ENCODE results near the gene USP4.

The USP4 gene

GRCh38 chr3:49294343-49294742 is 45.5 kb downstream of the USP4 start:
- DNase-seq, result no peak

DNA sequence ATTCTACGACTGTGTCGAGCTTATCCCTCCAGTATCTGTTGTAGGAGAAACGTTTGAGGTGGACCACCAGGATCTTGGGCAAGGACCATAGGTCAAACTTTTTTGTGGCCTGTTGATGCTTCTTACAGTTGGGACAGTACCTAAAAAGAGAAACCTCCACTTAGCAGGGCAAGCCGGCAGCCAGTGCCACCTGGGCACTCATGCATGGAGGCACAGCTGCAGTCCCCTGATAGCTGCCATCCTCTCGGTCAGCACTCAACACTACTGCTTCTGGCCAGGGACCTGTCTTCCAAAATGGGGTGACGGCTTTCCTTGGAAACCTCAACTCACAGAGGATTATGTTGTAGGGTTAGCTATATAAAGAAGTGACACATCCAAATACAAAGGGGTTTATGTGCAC is 55.9 kb downstream of the USP4 start:
- DNase-seq, result no peak

DNA sequence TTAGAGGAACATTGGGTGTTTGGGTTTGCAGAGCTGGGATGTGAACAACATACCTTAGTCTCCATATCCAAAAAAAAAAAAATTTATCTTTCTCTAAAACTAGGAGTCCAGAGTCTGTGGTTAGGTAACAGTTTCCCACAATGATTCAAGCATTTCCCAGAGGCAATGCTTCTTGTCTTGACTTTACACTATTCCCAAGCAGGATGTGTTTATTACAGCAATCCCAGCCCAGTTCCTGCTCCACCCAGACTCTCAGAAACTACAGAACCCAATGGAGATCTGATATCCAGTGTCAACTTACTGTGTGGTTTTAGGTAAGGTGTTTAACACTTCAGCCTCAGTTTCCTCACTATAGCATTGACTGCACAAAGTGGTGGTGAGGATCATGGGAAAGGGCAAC is 60.5 kb downstream of the USP4 start:
- DNase-seq, result no peak

- no peak for DNase-seq
Observed at GRCh38 chr3:49278548-49278947, 61.3 kb downstream of the USP4 start.

GRCh38 chr3:49277383-49277775 is 62.5 kb downstream of the USP4 start:
- no peak for DNase-seq

GRCh38 chr3:49276475-49277382 is 63.1 kb downstream of the USP4 start, which contains the start of gene C3orf62:
TSS of gene C3orf62 (minus strand) at chr3:49277232. CDS start at chr3:49276872, 360 bp downstream.
- peak; percentile 15 for DNase-seq

DNA sequence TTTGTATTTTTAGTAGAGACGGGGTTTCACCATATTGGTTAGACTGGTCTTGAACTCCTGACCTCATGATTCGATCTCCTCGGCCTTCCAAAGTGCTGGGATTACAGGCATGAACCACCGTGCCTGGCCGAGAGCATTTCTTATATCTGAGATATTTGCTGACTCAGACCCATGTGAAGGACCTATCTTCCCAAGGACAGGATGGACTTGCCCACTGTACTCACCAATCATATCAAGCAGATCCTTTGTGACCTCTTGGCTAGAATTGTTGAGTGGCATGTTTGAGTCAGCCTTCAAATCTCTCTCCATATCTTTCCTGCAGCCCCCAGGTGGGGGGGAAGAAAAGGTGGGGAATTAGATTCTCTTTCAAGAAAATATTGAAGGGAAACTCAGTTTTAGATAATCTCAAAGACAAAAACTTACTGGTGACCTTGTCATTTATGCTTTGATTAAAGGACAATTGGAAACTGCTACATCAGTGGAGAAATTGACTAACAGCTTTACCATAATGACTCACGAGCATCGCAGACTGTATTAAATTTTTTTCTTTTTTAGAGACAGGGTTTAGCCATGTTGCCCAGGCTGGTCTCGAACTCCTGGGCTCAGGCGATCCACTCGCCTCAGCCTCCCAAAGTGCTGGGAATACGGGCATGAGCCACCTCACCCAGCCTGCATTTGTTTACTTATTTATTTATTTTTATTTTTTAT is 65.9 kb downstream of the USP4 start:
- DNase-seq, result no peak

DNA sequence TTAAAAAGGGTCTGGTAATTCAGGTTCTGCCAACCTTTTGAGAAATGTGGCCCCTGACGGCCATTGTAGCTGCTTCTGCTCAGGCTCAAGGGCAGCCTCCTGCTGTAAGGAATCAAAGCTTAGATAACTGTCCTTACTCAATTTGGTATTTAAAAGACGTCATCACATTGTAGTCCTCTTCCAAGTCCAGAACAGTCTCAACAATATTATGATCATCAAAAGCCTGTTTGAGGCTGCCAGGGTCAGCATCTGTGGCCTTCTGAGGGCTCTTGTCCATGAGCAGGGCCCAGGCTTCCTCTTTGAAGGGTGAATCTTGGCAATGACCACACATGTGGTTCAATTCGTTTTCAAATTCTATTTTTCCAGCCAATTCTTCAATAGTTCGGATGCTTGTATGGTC is 68.8 kb downstream of the USP4 start:
- DNase-seq, result no peak

GRCh38 chr3:49270156-49270500 is 69.7 kb downstream of the USP4 start:
- no peak for DNase-seq

GRCh38 chr3:49269443-49270155 is 70.3 kb downstream of the USP4 start:
- DNase-seq, result no peak

- no peak for DNase-seq
Observed at GRCh38 chr3:49266410-49267095, 73.3 kb downstream of the USP4 start.

GRCh38 chr3:49265661-49266386 is 74.0 kb downstream of the USP4 start:
- DNase-seq, result no peak

- DNase-seq, result no peak
Observed at GRCh38 chr3:49263159-49263889, 76.5 kb downstream of the USP4 start.

DNA sequence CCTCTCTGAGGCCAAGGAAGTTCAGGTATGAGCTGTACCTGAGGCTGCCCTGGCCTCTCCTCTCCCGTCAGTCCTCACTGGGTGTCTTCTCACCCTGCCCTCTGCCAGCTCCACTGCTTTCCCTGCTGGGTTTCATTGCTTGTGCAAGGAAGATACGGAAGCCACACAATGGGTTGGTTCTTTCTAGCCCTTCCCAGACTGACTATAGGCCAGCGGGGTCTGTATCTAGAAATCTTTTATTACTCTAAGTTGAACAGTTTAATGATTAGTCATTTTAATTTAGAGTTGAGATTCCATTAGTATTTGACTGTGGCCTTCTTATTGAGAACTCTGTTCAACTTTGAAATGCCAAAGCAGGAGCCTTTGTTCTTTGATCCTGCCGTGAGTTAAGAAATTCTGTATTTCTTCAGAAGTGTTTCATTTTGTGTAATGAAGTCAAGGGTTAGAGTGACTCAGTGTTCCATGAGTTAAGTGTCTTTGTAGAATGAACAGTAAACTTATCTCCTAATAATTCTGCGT is 79.0 kb downstream of the USP4 start:
- DNase-seq, result no peak

GRCh38 chr3:49257187-49257586 is 82.7 kb downstream of the USP4 start:
- DNase-seq, result no peak

- DNase-seq, result no peak
Observed at GRCh38 chr3:49255718-49256511, 83.9 kb downstream of the USP4 start.

DNA sequence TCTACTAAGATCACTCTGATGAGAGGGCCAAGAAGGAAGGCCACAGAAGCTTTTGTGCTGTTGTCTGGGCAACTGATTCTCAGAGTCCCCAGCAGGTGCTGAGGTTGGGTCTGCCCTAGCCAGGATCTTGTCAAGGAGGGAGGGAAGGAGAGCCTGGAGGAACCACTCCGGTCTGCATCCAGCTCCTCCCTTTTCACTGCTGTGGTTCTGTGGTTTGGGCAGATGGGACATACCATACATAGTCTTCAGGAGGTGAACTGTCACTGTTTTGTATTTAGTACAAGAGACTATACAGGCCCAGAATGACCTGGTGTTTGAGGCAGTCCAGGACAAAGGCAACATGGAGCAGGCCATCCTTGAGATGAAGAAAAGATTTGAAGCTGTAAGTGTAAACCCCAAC is 84.7 kb downstream of the USP4 start:
- DNase-seq, result no peak

DNA sequence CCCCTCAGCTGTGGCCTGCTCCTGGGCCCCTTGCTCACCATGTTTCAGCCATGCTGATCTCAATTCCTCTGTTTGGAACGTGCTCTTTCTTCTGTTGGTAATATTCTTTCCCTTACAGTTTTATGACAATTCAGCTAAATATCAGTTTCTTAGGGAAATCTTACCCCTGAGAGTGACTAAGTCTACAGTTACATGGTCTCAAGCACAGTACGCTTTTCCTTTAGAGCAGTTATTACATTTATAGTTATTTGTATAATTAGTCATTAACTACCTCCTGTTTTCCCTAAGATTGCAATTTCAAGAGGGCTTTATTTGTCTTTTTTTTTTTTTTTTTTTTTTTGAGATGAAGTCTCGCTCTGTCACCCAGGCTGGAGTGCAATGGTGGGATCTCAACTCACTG is 86.3 kb downstream of the USP4 start:
- DNase-seq, result no peak

DNA sequence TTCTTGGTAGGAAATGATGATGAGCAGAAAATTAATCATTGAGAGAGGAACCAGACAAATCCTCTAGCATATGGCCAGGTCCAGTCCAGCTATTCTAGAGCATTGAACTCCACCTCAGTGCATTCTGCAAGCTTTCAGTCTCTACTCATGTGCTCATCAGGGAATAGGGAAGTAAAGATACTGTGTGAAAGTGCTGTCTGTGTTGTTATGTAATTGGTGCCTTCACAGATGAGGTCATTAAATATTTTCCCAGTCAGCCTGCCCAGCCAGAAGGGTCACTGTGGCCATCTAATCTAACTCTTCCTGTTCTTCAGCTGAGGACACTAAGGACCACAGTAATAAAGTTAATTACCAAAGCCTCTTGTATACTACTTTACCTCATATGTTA is 91.0 kb downstream of the USP4 start:
- no peak for DNase-seq

DNA sequence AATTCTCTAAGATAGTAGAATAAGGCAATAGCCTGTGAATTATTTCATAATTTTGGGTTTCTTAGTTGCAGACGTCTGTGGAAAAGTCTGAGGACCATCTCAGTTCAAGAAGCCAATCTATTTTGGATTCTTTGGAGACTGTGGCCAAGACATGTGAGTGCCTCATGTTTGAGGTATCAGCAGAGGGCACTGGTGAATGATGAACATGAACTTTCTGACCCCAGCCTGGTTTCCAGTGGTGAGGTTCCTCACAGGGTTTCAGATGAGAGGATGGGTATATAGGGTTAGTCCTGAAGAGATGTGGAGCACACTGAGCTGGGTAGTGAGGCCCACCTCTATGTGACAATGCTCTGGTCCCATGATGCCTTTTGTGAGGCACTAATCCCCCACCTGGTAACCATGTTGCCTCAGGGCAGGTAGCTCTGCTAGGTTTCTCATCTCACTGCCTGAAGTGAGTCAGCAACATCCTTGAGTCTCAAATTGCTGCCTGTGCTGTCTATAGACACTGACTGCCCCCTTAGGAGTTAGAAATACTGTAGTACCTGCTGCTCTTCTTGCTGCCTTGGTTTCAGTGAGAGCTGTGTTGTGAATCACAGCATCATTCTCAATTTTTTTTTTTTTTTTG is 95.2 kb downstream of the USP4 start:
- DNase-seq, result no peak
